Lung (tissue), 12 donors: ENCODE data around the gene TUBGCP2. TPM values are rescaled to one million over a fixed set of nuclear protein-coding genes. Genes with fewer than 3 reads are reported as not detected.

Experiments
- ATAC-seq: fragments of 200-7000 bp; cut with Tn5 transposase; one replicate; pipeline ENCODE4 v1.9.1; 2020; ENCODE audit warnings: moderate number of reproducible peaks; ENCODE audit not compliant: insufficient read depth, low FRiP score
- DNase-seq, 3 donors: peaks; one replicate each; pipeline ENCODE4 v3.0.0-alpha.2; 2013 to 2017
- H3K27ac ChIP-seq, 2 donors: one replicate each; pipeline ENCODE4 v1.5.1; 2013; ENCODE audit warnings: mild to moderate bottlenecking in 2 of 2, moderate library complexity in 2 of 2, control low read depth in 1 of 2, inconsistent platforms in 1 of 2, low read depth in 1 of 2, low read length in 1 of 2
- H3K27me3 ChIP-seq, 3 donors: one replicate each; pipeline ENCODE4 v1.5.1; 2013; ENCODE audit warnings: low read length in 2 of 3; ENCODE audit not compliant: control insufficient read depth in 3 of 3, insufficient read depth in 3 of 3
- H3K36me3 ChIP-seq, 4 donors: one replicate each; pipeline ENCODE4 v1.5.1; 2013; ENCODE audit warnings: low read length in 4 of 4, mild to moderate bottlenecking in 1 of 4, moderate library complexity in 1 of 4; ENCODE audit not compliant: control insufficient read depth in 4 of 4, insufficient read depth in 4 of 4
- H3K4me1 ChIP-seq, 5 donors: one replicate each; pipeline ENCODE4 v1.5.1; 2013; ENCODE audit warnings: low read length in 5 of 5, mild to moderate bottlenecking in 2 of 5, moderate library complexity in 1 of 5; ENCODE audit not compliant: control insufficient read depth in 5 of 5, insufficient read depth in 5 of 5
- H3K4me3 ChIP-seq: one replicate; pipeline ENCODE4 v1.5.1; 2013; ENCODE audit warnings: mild to moderate bottlenecking, control low read depth, moderate library complexity
- H3K9ac ChIP-seq, 2 donors: one replicate each; pipeline ENCODE4 v1.5.1; 2013; ENCODE audit warnings: low read length in 2 of 2, control low read depth in 1 of 2; ENCODE audit not compliant: insufficient read depth in 1 of 2
- H3K9me3 ChIP-seq, 4 donors: one replicate each; pipeline ENCODE4 v1.5.1; 2013; ENCODE audit warnings: low read length in 3 of 4, mild to moderate bottlenecking in 1 of 4, moderate library complexity in 1 of 4; ENCODE audit not compliant: control insufficient read depth in 4 of 4, insufficient read depth in 3 of 4
- WGBS, 2 donors: extraction: QIAGEN DNeasy Blood & Tissue Kit; methylation state at CpG; one replicate each; pipeline ENCODE4 v1.1.7; 2013; 5-methylcytosine and 5-hydroxymethylcytosine counted together
- polyA plus RNA-seq, 2 donors: library from polyadenylated mRNA; stranded (reverse); fragments of 200-250 nt; gene quantifications; one replicate each; pipeline ENCODE4 v1.2.1, GENCODE V29; 2013
- total RNA-seq, 2 donors: library from RNA; depleted of rRNA in 1 of 2; stranded (reverse); fragments of >200 nt in 1 of 2; gene quantifications; one replicate each; pipeline ENCODE4 v1.2.1, GENCODE V29; 2014 to 2021
- TF ChIP-seq, protein P1 (sequence below): IDR thresholded peaks from 2 replicates; pipeline ENCODE4 v1.5.1; 2012; ENCODE audit warnings: mild to moderate bottlenecking; ENCODE audit errors: control extremely low read depth, extremely low read depth
- donor health status: control.
- donor health status: control.
- donor health status: Bipolar disorder and iron deficiency.
- donor health status: healthy.
- donor health status: DM: yes; HTN: yes; CAD: no.

The TUBGCP2 gene
- total and polyA plus RNA-seq, 4 donors = 39.2 to 66.2 (median 53.8) TPM

GRCh38 chr10:133258066-133258817 is 50.4 kb downstream of the TUBGCP2 start:
- Histone ChIP-seq H3K4me1 (peaks cover 2 to 41% (median 5%) of the 10 kb centered on the region in 5 donors), H3K9me3 (no peaks in the 10 kb centered on the region), H3K36me3 (no peaks in the 10 kb centered on the region), H3K9ac (no peak overlapping the region), H3K4me3 (no peak overlapping the region), H3K27ac (peak overlapping the region in 1 of 2 donors; percentile 90), H3K27me3 (peaks cover 0 to 3% (median 0%) of the 10 kb centered on the region in 3 donors)
- TF ChIP-seq, protein P1, sequence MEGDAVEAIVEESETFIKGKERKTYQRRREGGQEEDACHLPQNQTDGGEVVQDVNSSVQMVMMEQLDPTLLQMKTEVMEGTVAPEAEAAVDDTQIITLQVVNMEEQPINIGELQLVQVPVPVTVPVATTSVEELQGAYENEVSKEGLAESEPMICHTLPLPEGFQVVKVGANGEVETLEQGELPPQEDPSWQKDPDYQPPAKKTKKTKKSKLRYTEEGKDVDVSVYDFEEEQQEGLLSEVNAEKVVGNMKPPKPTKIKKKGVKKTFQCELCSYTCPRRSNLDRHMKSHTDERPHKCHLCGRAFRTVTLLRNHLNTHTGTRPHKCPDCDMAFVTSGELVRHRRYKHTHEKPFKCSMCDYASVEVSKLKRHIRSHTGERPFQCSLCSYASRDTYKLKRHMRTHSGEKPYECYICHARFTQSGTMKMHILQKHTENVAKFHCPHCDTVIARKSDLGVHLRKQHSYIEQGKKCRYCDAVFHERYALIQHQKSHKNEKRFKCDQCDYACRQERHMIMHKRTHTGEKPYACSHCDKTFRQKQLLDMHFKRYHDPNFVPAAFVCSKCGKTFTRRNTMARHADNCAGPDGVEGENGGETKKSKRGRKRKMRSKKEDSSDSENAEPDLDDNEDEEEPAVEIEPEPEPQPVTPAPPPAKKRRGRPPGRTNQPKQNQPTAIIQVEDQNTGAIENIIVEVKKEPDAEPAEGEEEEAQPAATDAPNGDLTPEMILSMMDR = no peak
- ATAC-seq (no peak), DNase-seq (no peak)
- WGBS, 2 donors = 37 to 49% methylated on average over 20 to 21 of the region's 21 CpGs

- H3K9ac ChIP-seq = no peak overlapping the region
- no peaks in the 10 kb centered on the region for H3K36me3 ChIP-seq
- no peak overlapping the region for H3K4me3 ChIP-seq
- 8 to 10% methylated on average over 26 to 27 of the region's 27 CpGs for WGBS, 2 donors
- TF ChIP-seq, protein P1 = peak; percentile 17
- peak in 1 of 3 donors; percentile 45 for DNase-seq
- H3K9me3 ChIP-seq = no peaks in the 10 kb centered on the region
- ATAC-seq = peak; percentile 53
- peaks cover 2 to 38% (median 5%) of the 10 kb centered on the region in 5 donors for H3K4me1 ChIP-seq
- H3K27me3 ChIP-seq = peaks cover 0 to 3% (median 0%) of the 10 kb centered on the region in 3 donors
- H3K27ac ChIP-seq = peak overlapping the region in 1 of 2 donors; percentile 90
Measured at GRCh38 chr10:133257489-133258065, 51.1 kb downstream of the TUBGCP2 start.

DNA sequence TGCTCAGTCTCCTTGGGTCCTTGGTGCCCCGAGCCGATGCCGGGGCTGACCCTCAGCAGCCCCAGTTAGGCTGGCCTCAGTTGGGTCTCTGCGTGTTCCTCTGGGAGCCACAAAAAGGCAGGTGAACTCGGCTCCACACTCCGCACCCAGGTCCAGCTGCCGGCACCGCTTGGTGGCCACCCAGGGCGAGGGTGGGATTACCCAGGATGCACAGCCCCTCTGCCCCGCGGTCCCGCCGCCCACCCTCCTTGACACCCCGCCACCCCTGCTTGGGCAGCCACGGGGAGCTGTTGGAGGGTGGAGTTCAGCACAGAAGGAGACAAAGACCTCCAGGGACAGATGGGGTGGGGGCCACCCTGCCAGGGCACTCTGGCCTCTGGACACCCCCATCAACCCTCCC is 53.3 kb downstream of the TUBGCP2 start:
- no peak for ATAC-seq
- no peak overlapping the region for H3K9ac ChIP-seq
- peaks cover 0 to 3% (median 2%) of the 10 kb centered on the region in 3 donors for H3K27me3 ChIP-seq
- peaks cover 0 to 27% (median 5%) of the 10 kb centered on the region in 5 donors for H3K4me1 ChIP-seq
- no peak overlapping the region for H3K27ac ChIP-seq
- DNase-seq = no peak
- no peaks in the 10 kb centered on the region for H3K9me3 ChIP-seq
- H3K4me3 ChIP-seq = no peak overlapping the region
- H3K36me3 ChIP-seq = no peaks in the 10 kb centered on the region
- WGBS, 2 donors = 93 to 94% methylated on average over 12 to 15 of the region's 15 CpGs
- TF ChIP-seq, protein P1 = no peak
